GM19043 (cell line): ENCODE data around the gene GNAS.

Experiments used
- ATAC-seq: cut with Tn5 transposase; IDR thresholded peaks from one replicate; pipeline ENCODE4 v1.9.1; 2021; ENCODE audit warnings: low read depth; ENCODE audit not compliant: unreplicated experiment

GNAS gene

DNA sequence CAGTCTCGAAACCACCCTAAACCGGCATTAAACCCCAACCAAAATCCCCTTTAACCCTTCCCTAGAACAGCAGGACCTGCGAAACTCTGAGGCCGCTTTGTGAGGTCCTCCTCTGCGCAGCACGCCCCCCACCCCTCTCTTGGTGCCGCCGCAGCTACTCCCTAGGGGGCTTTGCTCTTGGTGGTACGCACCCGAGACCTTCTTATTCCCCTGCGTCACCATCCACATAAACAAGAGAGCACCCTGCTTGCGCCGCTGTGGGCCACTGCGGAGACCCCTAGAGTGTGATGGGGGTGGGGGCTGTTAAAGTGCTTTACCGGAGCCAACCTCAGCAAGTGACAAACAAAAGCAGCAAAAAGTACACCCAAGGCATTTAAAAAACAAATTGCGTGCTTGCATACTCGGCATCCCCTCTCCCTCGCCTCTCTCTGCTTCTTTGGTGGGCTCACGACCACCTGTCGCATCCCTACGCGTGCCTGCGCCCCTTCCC lies 502 bp upstream of the GNAS start:
- no peak for ATAC-seq

- no peak for ATAC-seq
Observed at GRCh38 chr20:58853466-58853865, 950 bp downstream of the GNAS start.

GRCh38 chr20:58853976-58854637 lies 1.6 kb downstream of the GNAS start:
- ATAC-seq: no peak

DNA sequence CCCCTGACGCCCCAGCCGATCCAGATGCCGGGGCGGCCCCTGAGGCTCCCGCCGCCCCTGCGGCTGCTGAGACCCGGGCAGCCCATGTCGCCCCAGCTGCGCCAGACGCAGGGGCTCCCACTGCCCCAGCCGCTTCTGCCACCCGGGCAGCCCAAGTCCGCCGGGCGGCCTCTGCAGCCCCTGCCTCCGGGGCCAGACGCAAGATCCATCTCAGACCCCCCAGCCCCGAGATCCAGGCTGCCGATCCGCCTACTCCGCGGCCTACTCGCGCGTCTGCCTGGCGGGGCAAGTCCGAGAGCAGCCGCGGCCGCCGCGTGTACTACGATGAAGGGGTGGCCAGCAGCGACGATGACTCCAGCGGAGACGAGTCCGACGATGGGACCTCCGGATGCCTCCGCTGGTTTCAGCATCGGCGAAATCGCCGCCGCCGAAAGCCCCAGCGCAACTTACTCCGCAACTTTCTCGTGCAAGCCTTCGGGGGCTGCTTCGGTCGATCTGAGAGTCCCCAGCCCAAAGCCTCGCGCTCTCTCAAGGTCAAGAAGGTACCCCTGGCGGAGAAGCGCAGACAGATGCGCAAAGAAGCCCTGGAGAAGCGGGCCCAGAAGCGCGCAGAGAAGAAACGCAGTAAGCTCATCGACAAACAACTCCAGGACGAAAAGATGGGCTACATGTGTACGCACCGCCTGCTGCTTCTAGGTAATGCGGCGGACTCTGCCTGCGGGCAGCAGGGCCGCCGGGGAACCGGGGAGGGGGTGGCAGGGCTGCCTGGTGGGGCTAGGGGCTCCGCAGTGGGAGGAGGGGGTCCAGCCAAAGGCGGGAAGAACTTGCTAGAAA lies 2.3 kb downstream of the GNAS start:
- no peak for ATAC-seq

GRCh38 chr20:58855506-58856389 lies 3.2 kb downstream of the GNAS start:
- no peak for ATAC-seq

- ATAC-seq: no peak
Observed at GRCh38 chr20:58863044-58863790, 10.7 kb downstream of the GNAS start.

DNA sequence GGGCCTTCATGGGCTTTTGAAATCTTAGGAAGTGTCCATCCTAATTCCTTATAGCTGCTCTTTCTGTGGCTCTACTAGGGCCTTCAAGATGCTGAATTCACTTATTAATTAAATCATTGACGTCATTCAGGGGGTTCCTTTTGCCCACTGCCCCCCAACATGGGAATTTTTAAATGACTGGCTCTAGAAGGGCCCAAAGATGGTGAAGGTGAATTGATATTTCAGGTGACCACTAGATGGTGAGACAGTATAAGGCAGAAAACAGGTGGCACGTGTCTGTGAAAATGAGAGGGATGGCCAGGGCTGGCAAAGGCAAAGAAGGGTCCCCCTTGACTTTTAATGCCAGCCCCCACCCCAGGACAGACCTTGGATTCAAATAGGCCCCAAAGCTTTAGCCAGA lies 11.8 kb downstream of the GNAS start:
- ATAC-seq: no peak

GRCh38 chr20:58865843-58866242 lies 13.3 kb downstream of the GNAS start:
- no peak for ATAC-seq

GRCh38 chr20:58867211-58867610 lies 14.7 kb downstream of the GNAS start:
- no peak for ATAC-seq

DNA sequence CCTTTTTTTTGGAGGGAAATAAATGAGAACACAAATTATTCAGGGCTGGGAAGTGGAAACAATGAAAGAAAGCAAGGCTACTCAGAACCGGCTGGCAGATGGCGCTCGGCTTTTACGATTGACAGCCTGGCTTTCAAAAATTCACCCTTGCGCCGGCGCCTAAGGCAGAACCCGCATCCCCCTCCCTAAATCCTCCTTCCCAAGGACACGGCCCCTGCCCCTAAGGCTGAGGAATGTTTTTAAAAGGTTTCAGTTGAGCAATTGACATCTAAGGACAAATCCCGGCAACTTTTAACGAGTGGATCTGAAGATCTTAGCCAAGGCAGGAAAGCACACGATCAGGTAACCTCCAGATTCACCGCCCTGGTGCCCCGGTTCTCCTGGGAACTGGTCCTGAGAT lies 16.3 kb downstream of the GNAS start:
- ATAC-seq: no peak

DNA sequence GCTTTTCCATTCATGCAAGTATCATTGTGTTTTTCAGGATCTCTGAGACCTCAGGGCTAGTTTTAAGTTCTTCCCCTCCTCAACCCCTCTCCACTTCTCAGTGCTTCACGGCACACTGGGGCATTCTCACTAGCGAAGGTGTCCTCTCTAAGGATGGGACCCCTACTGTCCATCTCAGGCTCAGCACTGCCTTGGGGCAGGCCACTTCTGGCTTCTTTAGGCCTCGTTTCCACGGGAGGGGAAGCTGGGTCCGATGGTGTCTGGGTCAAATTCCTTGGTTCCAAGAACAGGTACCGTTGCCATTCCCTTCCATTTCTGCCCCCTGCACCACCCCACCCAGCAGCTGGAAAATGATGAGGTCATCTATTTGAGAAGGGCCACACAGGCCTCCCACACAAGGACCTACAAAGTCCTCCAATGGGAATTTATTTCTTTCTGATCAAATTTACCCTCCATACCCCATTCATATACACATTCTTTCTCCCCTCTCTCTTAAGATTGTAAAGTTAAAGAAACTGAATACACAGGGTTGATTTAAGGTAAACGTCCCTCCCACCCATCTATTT lies 17.2 kb downstream of the GNAS start:
- ATAC-seq: no peak

DNA sequence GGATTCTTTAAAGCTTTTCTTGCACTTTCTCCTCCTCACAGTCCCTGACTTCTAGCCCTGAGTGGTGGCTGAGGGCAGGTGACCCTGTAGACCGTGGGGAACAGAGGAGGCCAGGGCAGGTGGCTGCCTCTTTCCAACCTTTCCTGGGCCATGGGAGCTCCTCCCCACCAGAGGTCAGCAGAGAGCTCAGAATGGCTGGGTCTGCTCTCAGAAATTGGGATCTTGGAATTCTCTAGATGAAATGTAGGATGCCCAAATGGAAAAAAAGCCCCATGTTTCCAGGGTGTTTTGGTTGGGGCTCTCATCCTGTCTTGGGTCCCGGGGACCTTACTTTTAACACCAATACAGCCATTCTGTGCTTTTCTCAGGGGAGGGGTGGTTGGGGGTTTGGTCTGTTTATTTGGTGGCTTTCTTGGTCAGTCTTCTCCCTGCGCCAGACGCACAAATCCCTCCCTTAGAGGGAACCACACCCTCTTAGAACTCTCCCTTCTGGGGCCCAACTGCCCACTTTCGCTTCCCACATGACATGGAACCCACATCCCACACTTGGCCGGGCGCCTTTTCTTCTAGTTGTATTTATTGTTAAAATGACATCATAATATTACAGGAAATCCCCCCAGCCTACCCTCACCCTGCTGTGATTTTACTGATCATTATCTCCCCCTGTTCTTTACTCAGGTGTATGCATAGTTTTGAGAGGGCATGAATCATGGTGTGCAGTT lies 17.9 kb downstream of the GNAS start:
- ATAC-seq: no peak

DNA sequence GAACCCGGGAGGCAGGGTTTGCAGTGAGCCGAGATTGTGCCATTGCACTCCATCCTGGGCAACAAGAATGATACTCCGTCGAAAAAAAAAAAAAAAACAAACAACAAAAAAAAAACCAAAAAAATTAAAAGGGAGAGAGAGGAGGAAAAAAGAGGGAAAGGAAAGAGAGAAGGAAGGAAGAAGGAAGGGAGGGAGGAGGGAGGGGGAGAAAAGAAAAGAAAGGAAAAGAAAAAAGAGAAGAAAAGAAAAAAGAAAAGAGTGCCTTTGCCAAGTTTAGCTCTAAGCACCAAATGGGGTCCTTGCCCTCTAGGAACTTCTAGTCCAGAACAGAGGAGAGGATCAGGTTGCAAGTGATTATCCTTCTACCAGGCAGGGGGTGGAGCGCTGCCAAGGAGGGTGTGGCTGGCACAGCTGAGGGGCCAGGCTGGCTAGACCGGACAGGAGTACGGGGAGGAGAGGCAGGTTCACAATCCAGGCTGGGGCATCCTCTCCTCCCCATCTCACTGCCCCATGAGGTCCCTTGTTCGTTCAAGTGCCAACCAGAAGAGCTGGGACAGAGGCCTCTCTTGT lies 19.1 kb downstream of the GNAS start:
- no peak for ATAC-seq

- ATAC-seq: no peak
Observed at GRCh38 chr20:58874469-58874868, 22.0 kb downstream of the GNAS start.

GRCh38 chr20:58875111-58875510 lies 22.6 kb downstream of the GNAS start:
- no peak for ATAC-seq

- ATAC-seq: no peak
Observed at GRCh38 chr20:58875541-58876134, 23.1 kb downstream of the GNAS start.

- no peak for ATAC-seq
Observed at GRCh38 chr20:58876437-58876836, 23.9 kb downstream of the GNAS start.
